Measurements from ENCODE around the gene FDX2. TPM values are rescaled to one million over a fixed set of nuclear protein-coding genes. Genes with fewer than 3 reads are reported as not detected.
"Not testable (repeated sequence)": the region's sequence is repeated elsewhere in the genome, so short reads cannot be mapped to it uniquely, and the experiment has no call there.

The FDX2 gene
- total RNA-seq, 1 experiment from 2014 or later = 30.3 TPM

DNA sequence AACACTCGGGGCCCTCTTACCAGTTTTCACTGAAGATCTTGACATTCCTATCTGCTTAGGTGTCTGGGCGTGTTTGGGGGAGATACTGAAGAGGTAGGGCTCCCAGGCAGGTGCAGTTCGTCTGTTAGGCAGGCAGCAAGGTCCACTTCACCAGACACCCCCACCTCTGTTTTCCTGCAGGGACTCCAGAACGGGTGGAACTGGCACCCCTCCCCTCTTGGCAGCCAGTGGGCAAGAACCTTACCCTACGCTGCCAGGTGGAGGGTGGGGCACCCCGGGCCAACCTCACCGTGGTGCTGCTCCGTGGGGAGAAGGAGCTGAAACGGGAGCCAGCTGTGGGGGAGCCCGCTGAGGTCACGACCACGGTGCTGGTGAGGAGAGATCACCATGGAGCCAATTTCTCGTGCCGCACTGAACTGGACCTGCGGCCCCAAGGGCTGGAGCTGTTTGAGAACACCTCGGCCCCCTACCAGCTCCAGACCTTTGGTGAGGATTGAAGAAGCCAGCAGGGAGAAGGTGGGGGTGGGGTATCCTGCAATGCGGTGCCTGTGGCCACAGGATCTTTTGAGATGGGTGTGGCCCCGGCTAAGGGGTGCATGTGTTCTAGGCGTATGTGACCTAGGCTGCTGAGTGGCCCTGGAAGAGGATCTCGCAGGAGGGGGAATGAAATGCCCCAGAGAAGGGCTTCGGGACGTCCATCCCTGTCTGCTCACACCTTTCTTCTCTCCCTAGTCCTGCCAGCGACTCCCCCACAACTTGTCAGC is 32.3 kb downstream of the FDX2 start:
- no peaks in the 10 kb centered on the region for H3K27me3 ChIP-seq (replicated peaks; ENCODE audit: control insufficient read depth, insufficient read depth, low read length)
- peak; percentile 54 to 56 for DNase-seq
- no peaks in the 10 kb centered on the region for H3K27me3 Mint-ChIP-seq (ENCODE audit: insufficient read depth, unreplicated experiment)
- CTCF ChIA-PET = interaction anchor here (1.1 to 1.8 kb wide), 2 partner anchors 13 to 14 kb away, joined by 3 to 5 read pairs; partner anchors contain the start of gene ICAM1
- intact Hi-C loops (cut with micrococcal nuclease; ENCODE audit: unreplicated experiment) = no loop called here
- H3K4me1 ChIP-seq = peaks cover 46% of the 10 kb centered on the region
- H3K36me3 ChIP-seq (ENCODE audit: control insufficient read depth, insufficient read depth, low read length) = peaks cover 3% of the 10 kb centered on the region; the same call in 1 of the 2 replicates
- POLR2A ChIA-PET = interaction anchor here (0.9 kb wide), 1 partner anchor 13 kb away, joined by 3 read pairs; the partner anchor contains the start of gene ICAM1
- H3K9me3 Mint-ChIP-seq (ENCODE audit: unreplicated experiment) = no peaks in the 10 kb centered on the region
- no peaks in the 10 kb centered on the region for H3K9me3 ChIP-seq
- H3K4me3 ChIP-seq (ENCODE audit: low read depth, low read length) = no peak overlapping the region
- no TSS peak for BruUV-seq (replicated peaks)
- no peak for TF ChIP-seq CTCF (IDR thresholded peaks at IDR 0.05; ENCODE audit: insufficient read depth in 1 of 2, low read depth in 1 of 2, low read length in 1 of 2, severe bottlenecking in 1 of 2, unreplicated experiment in 1 of 2)
- peak overlapping the region; percentile 77 for H3K27ac Mint-ChIP-seq (ENCODE audit: unreplicated experiment)
- peak overlapping the region; percentile 29 for H3K4me3 Mint-ChIP-seq (ENCODE audit: unreplicated experiment)
- peaks cover 17% of the 10 kb centered on the region for H3K36me3 Mint-ChIP-seq (ENCODE audit: insufficient read depth, unreplicated experiment)
- H3K4me1 Mint-ChIP-seq (ENCODE audit: low read depth, unreplicated experiment) = peaks cover 18% of the 10 kb centered on the region

DNA sequence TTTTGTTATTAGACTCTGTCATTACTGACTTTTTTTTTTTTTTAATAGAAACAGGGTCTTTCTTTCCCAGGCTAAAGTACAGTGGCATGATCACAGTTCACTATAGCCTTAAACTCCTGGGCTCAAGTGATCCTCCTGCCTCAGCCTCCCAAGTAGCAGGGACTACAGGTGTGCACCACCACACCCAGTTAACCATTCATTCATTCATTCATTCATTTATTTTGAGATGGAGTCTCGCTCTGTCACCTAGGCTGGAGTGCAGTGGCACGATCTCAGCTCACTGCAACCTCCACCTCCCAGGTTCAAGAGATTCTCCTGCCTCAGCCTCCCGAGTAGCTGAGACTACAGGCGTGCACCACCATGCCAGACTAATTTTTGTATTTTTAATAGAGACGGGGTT is 33.8 kb downstream of the FDX2 start:
- POLR2A ChIA-PET; H3K36me3 ChIP-seq (ENCODE audit: control insufficient read depth, insufficient read depth, low read length); H3K9me3 ChIP-seq; DNase-seq; H3K4me3 Mint-ChIP-seq (ENCODE audit: unreplicated experiment); H3K9me3 Mint-ChIP-seq (ENCODE audit: unreplicated experiment); H3K4me3 ChIP-seq (ENCODE audit: low read depth, low read length); H3K27me3 Mint-ChIP-seq (ENCODE audit: insufficient read depth, unreplicated experiment); BruUV-seq (replicated peaks); H3K27me3 ChIP-seq (replicated peaks; ENCODE audit: control insufficient read depth, insufficient read depth, low read length); intact Hi-C loops (cut with micrococcal nuclease; ENCODE audit: unreplicated experiment); H3K27ac Mint-ChIP-seq (ENCODE audit: unreplicated experiment): not testable (repeated sequence)
- H3K4me1 Mint-ChIP-seq (ENCODE audit: low read depth, unreplicated experiment) = peaks cover 17% of the 10 kb centered on the region
- peaks cover 34% of the 10 kb centered on the region for H3K4me1 ChIP-seq
- CTCF ChIA-PET = interaction anchor here (1.1 kb wide), 1 partner anchor 13 kb away, joined by 3 read pairs; no protein-coding TSS in a partner anchor
- H3K36me3 Mint-ChIP-seq (ENCODE audit: insufficient read depth, unreplicated experiment) = peaks cover 23% of the 10 kb centered on the region

DNA sequence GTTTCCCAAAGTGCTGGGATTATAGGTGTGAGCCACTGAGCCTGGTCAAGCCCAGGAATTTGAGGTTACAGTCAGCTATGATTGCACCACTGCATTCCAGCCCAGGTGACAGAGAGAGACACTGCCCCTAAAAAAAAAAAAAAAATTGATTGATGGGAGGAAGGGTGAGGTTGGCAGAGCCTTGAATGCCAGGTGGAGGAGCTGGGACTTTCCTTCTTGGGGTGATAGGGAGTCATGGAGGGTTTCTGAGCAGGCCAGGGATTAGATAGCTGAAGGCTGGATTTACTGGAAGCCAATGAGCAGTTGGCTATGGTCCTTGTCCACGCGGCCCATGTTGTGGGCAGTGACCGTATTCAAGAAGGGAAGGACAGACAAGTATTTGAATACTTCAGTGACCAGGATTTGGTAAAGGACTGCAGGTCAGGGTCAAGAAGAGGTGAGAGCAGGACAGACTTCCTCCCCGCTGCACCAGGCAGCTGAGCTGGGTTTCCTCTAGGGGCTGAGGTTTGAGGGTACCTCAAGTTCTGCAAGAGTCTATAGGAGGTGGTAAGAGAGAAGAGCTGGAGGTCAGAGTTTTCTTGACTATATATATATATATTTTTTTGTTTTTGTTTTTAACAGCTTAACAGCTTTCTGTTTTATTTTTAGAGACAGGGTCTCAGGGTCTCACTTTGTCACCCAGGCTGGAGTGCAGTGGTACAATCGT is 35.9 kb downstream of the FDX2 start:
- H3K9me3 ChIP-seq = no peaks in the 10 kb centered on the region
- Mint-ChIP-seq H3K4me3 (ENCODE audit: unreplicated experiment) (no peak overlapping the region), H3K27me3 (ENCODE audit: insufficient read depth, unreplicated experiment) (no peaks in the 10 kb centered on the region), H3K27ac (ENCODE audit: unreplicated experiment) (peak overlapping the region; percentile 63), H3K36me3 (ENCODE audit: insufficient read depth, unreplicated experiment) (peaks cover 19% of the 10 kb centered on the region), H3K9me3 (ENCODE audit: unreplicated experiment) (no peaks in the 10 kb centered on the region), H3K4me1 (ENCODE audit: low read depth, unreplicated experiment) (peaks cover 7% of the 10 kb centered on the region)
- POLR2A ChIA-PET = interaction anchor here (0.6 to 0.7 kb wide), 2 partner anchors 10 to 39 kb away, joined by 3 to 6 read pairs; partner anchors contain the start of gene ICAM5
- H3K4me1 ChIP-seq = peaks cover 20% of the 10 kb centered on the region
- no TSS peak for BruUV-seq (replicated peaks)
- no peak for TF ChIP-seq CTCF (IDR thresholded peaks at IDR 0.05; ENCODE audit: insufficient read depth in 1 of 2, low read depth in 1 of 2, low read length in 1 of 2, severe bottlenecking in 1 of 2, unreplicated experiment in 1 of 2)
- H3K4me3 ChIP-seq (ENCODE audit: low read depth, low read length) = no peak overlapping the region
- no peak for DNase-seq
- intact Hi-C loops (cut with micrococcal nuclease; ENCODE audit: unreplicated experiment) = no loop called here
- CTCF ChIA-PET = interaction anchor here (0.7 to 1.2 kb wide), 4 partner anchors 10 to 109 kb away, joined by 3 to 5 read pairs (median 4); no protein-coding TSS in a partner anchor
- no peaks in the 10 kb centered on the region for H3K27me3 ChIP-seq (replicated peaks; ENCODE audit: control insufficient read depth, insufficient read depth, low read length)
- peaks cover 2% of the 10 kb centered on the region; the same call in 1 of the 2 replicates for H3K36me3 ChIP-seq (ENCODE audit: control insufficient read depth, insufficient read depth, low read length)

All from Caco-2 (cell line).